Trophoblast cell (in vitro differentiated cells and primary cell): ENCODE results near the gene DDIAS.

Source experiments
- DNase-seq, 2 donors: peaks; one replicate each; pipeline ENCODE4 v3.0.0-alpha.2; 2016
- H2AFZ ChIP-seq: 2 replicates; pipeline ENCODE4 v1.6.1; 2013; ENCODE audit warnings: low read length, moderate library complexity, mild to moderate bottlenecking; ENCODE audit not compliant: insufficient read depth, poor library complexity
- H2AK5ac ChIP-seq: 2 replicates; pipeline ENCODE4 v1.6.1; 2013; ENCODE audit warnings: mild to moderate bottlenecking, low read length
- H2BK120ac ChIP-seq: 2 replicates; pipeline ENCODE4 v1.6.1; 2013; ENCODE audit warnings: low read length, mild to moderate bottlenecking, moderate library complexity; ENCODE audit not compliant: insufficient read depth, poor library complexity
- H2BK12ac ChIP-seq: 2 replicates; pipeline ENCODE4 v1.6.1; 2013; ENCODE audit warnings: mild to moderate bottlenecking, low read length, moderate library complexity
- H2BK5ac ChIP-seq: 2 replicates; pipeline ENCODE4 v1.6.1; 2013; ENCODE audit warnings: low read length, low read depth, moderate library complexity, mild to moderate bottlenecking; ENCODE audit not compliant: poor library complexity
- H3K14ac ChIP-seq: 2 replicates; pipeline ENCODE4 v1.6.1; 2013; ENCODE audit warnings: mild to moderate bottlenecking, low read length
- H3K18ac ChIP-seq: 2 replicates; pipeline ENCODE4 v1.6.1; 2013; ENCODE audit warnings: mild to moderate bottlenecking, low read length
- H3K23ac ChIP-seq: 2 replicates; pipeline ENCODE4 v1.6.1; 2013; ENCODE audit warnings: low read length
- H3K27ac ChIP-seq: 2 replicates; pipeline ENCODE4 v1.5.1; 2013; ENCODE audit warnings: low read depth, mild to moderate bottlenecking, inconsistent platforms, low read length, moderate library complexity
- H3K27me3 ChIP-seq: 2 replicates; pipeline ENCODE4 v1.6.1; 2013; ENCODE audit warnings: inconsistent platforms, mild to moderate bottlenecking, low read length, moderate library complexity; ENCODE audit not compliant: insufficient read depth
- H3K36me3 ChIP-seq, 2 experiments: 1 replicate in 1 of 2; 2 replicates in 1 of 2; pipeline ENCODE4 v1.6.1; 2013; ENCODE audit warnings: low read length in 2 of 2, mild to moderate bottlenecking in 2 of 2, moderate library complexity in 1 of 2; ENCODE audit not compliant: insufficient read depth in 2 of 2, control insufficient read depth in 1 of 2
- H3K4ac ChIP-seq: 2 replicates; pipeline ENCODE4 v1.6.1; 2013; ENCODE audit warnings: low read depth, mild to moderate bottlenecking, low read length, moderate library complexity
- H3K4me1 ChIP-seq, 2 experiments: 1 replicate in 1 of 2; 2 replicates in 1 of 2; pipeline ENCODE4 v1.6.1; 2013; ENCODE audit warnings: low read length in 2 of 2, mild to moderate bottlenecking in 2 of 2, moderate library complexity in 1 of 2; ENCODE audit not compliant: insufficient read depth in 2 of 2, control insufficient read depth in 1 of 2
- H3K4me2 ChIP-seq: 2 replicates; pipeline ENCODE4 v1.6.1; 2013; ENCODE audit warnings: inconsistent platforms, mild to moderate bottlenecking, low read length, moderate library complexity
- H3K4me3 ChIP-seq: 2 replicates; pipeline ENCODE4 v1.5.1; 2013; ENCODE audit warnings: mild to moderate bottlenecking, low read depth, low read length, inconsistent platforms
- H3K79me1 ChIP-seq: one replicate; pipeline ENCODE4 v1.6.1; 2013; ENCODE audit warnings: low read length
- H3K79me2 ChIP-seq: 2 replicates; pipeline ENCODE4 v1.6.1; 2013; ENCODE audit warnings: low read length, mild to moderate bottlenecking; ENCODE audit not compliant: control insufficient read depth, insufficient read depth, poor library complexity
- H3K9ac ChIP-seq: 2 replicates; pipeline ENCODE4 v1.6.1; 2013; ENCODE audit warnings: mild to moderate bottlenecking, low read length
- H3K9me3 ChIP-seq: 2 replicates; pipeline ENCODE4 v1.6.1; 2013; ENCODE audit warnings: low read depth, mild to moderate bottlenecking, control low read depth, inconsistent platforms, low read length; ENCODE audit not compliant: insufficient read depth
- H4K12ac ChIP-seq: 2 replicates; pipeline ENCODE4 v1.6.1; 2013; ENCODE audit warnings: low read depth, mild to moderate bottlenecking, low read length, moderate library complexity
- H4K8ac ChIP-seq: 2 replicates; pipeline ENCODE4 v1.6.1; 2013; ENCODE audit warnings: low read depth, mild to moderate bottlenecking, low read length, moderate library complexity
- H4K91ac ChIP-seq: one replicate; pipeline ENCODE4 v1.6.1; 2013; ENCODE audit warnings: low read depth, mild to moderate bottlenecking, low read length, moderate library complexity
- WGBS: extraction: QIAGEN DNeasy Blood & Tissue Kit; methylation state at CpG from one replicate; pipeline ENCODE4 v1.1.7; 2013; ENCODE audit warnings: missing lambda C conversion rate; ENCODE audit not compliant: insufficient read length, insufficient coverage; ENCODE audit errors: extremely low coverage; 5-methylcytosine and 5-hydroxymethylcytosine counted together

DDIAS gene

DNA sequence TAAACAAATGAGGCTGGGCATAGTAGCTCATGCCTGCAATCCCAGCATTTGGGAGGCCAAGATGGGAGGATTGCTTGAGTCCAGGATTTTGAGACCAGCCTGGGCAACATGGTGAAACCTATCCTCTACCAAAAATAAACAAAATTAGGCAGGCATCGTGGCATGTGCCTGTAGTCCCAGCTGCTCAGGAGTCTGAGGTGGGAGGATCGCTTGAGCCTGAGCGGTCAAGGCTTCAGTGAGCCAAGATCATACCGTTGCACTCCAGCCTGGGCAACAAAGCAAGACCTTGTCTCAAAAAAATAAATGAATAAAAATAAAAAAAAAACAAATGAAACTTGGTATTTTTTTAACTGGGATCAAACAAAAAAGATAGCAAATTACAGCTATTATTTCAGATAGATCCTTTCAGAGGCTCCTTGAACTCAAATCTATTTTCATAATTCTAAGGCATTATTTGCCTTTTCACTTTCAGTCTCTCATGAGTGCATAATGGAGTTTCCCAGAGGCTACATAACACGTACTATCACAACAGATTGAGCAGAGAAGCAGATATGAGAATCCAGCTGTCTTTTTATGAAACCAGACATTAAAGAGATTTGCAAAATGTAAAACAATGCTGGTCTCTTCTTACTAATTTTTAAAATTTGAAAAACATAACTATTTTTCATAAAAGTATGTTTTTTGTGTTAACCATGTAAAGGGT is 23.1 kb downstream of the DDIAS start:
- no peak overlapping the region for H2BK5ac ChIP-seq
- no peak overlapping the region for H4K12ac ChIP-seq
- peaks cover 4% of the 10 kb centered on the region for H3K79me1 ChIP-seq
- H4K91ac ChIP-seq, result peak overlapping the region; percentile 37
- H3K27ac ChIP-seq, result no peak overlapping the region
- WGBS, result no CpG with 5 or more reads among the region's 5 CpGs
- no peak overlapping the region for H3K18ac ChIP-seq
- no peak overlapping the region for H2AFZ ChIP-seq
- no peak overlapping the region for H3K4ac ChIP-seq
- H3K4me1 ChIP-seq, result peaks cover 4 to 5% of the 10 kb centered on the region in 2 experiments
- H3K9ac ChIP-seq, result no peak overlapping the region
- H3K9me3 ChIP-seq, result no peaks in the 10 kb centered on the region
- no peaks in the 10 kb centered on the region for H3K27me3 ChIP-seq
- no peak overlapping the region for H3K4me2 ChIP-seq
- H3K23ac ChIP-seq, result no peak overlapping the region
- no peak overlapping the region for H2BK12ac ChIP-seq
- no peak overlapping the region for H3K14ac ChIP-seq
- H3K79me2 ChIP-seq, result no peaks in the 10 kb centered on the region
- H4K8ac ChIP-seq, result no peak overlapping the region
- peak overlapping the region; percentile 33 for H2BK120ac ChIP-seq
- H3K4me3 ChIP-seq, result no peak overlapping the region
- no peak for DNase-seq
- H3K36me3 ChIP-seq, result peaks cover 0 to 2% of the 10 kb centered on the region in 2 experiments
- H2AK5ac ChIP-seq, result peak overlapping the region; percentile 37

DNA sequence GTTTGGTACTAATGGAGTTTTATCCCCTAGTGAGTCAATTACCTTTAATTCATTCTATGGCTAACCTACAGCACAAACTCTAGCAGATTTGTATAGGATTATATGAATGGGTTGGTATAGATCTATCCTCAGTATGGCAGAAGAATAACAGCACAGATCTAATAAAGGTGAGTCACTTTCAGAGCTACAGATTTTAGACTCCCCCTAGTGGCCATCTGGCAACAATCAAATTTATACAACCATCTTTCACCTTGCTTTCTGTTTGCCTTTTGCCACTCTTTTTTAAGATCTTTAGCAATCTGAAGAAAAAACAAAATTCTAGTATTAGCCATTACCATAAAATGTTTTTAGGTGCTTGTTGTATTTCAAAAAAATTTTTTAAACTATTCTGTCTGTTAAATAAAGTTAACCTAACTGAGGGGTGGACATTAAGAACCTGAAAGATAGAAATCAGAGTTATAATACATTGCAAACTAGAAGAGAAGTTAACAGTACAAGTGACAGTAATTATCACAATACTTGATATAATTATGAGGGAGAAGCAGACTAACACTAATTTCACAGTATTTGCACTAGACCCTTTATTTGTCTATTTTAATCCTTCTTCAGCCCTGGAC is 25.8 kb downstream of the DDIAS start:
- Histone ChIP-seq H4K12ac (no peak overlapping the region), H3K4me1 (peaks cover 4 to 5% of the 10 kb centered on the region in 2 experiments), H2BK5ac (no peak overlapping the region), H3K27me3 (no peaks in the 10 kb centered on the region), H3K4me2 (no peak overlapping the region), H3K23ac (no peak overlapping the region), H3K4me3 (no peak overlapping the region), H2BK120ac (no peak overlapping the region), H3K14ac (no peak overlapping the region), H3K9me3 (no peaks in the 10 kb centered on the region), H3K79me1 (peaks cover 4% of the 10 kb centered on the region), H2BK12ac (no peak overlapping the region), H3K36me3 (peaks cover 1 to 2% of the 10 kb centered on the region in 2 experiments), H2AFZ (no peak overlapping the region), H3K27ac (no peak overlapping the region), H4K91ac (no peak overlapping the region), H3K18ac (no peak overlapping the region), H3K9ac (no peak overlapping the region), H3K4ac (no peak overlapping the region), H3K79me2 (no peaks in the 10 kb centered on the region), H4K8ac (no peak overlapping the region), H2AK5ac (no peak overlapping the region)
- peak; percentile 27 to 82 for DNase-seq

DNA sequence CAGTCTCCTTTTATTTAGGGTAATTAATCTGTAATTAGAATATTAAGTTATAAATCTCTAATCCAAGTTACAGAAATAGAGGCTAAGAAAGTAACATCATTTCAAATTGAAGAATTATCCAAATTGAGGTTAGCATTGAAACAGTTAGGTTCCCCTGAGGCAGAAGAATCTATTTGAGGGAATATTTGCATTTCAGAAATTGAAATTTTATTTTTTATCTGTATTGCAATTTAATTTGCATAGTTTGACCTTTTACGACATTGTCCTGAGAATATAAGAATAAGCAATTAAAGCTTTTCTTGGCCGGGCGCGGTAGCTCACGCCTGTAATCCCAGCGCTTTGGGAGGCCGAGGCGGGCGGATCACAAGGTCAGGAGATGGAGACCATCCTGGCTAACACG is 27.6 kb downstream of the DDIAS start:
- H3K4me1 ChIP-seq, result no peaks in the 10 kb centered on the region
- H4K8ac ChIP-seq, result no peak overlapping the region
- H2AFZ ChIP-seq, result no peak overlapping the region
- no peaks in the 10 kb centered on the region for H3K79me1 ChIP-seq
- H3K27me3 ChIP-seq, result no peaks in the 10 kb centered on the region
- no peak overlapping the region for H3K23ac ChIP-seq
- no peak overlapping the region for H2BK120ac ChIP-seq
- H3K4me2 ChIP-seq, result no peak overlapping the region
- no peak overlapping the region for H3K27ac ChIP-seq
- H3K14ac ChIP-seq, result no peak overlapping the region
- H3K4me3 ChIP-seq, result no peak overlapping the region
- H3K9me3 ChIP-seq, result no peaks in the 10 kb centered on the region
- H2BK5ac ChIP-seq, result no peak overlapping the region
- H3K9ac ChIP-seq, result no peak overlapping the region
- peaks cover 2 to 4% of the 10 kb centered on the region in 2 experiments for H3K36me3 ChIP-seq
- no peak overlapping the region for H4K91ac ChIP-seq
- H4K12ac ChIP-seq, result no peak overlapping the region
- DNase-seq, result no peak
- no peak overlapping the region for H3K18ac ChIP-seq
- no peak overlapping the region for H2AK5ac ChIP-seq
- WGBS, result no CpG with 5 or more reads among the region's 10 CpGs
- H3K4ac ChIP-seq, result no peak overlapping the region
- H3K79me2 ChIP-seq, result no peaks in the 10 kb centered on the region
- no peak overlapping the region for H2BK12ac ChIP-seq

DNA sequence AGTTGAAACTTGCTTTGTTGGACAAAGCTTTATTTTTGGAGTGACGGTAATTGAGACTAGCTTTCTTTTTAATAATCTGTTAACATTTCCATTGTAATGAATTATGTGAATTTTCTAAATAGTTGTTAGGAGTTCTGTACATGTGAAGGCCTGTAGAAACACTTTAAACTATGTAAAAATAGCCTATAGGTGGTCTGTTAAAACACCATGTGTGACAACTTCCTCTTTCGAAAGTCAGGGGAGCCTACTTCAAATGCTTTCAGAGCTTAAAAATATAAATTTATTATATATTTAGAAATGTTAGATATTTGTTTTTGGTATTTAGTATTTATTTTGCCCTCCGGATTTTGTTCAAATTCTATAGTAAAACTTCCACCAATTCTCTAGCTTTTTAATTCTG is 28.7 kb downstream of the DDIAS start:
- no peak overlapping the region for H4K91ac ChIP-seq
- no peaks in the 10 kb centered on the region for H3K79me1 ChIP-seq
- H3K9ac ChIP-seq, result no peak overlapping the region
- no peak overlapping the region for H3K4me2 ChIP-seq
- H2BK120ac ChIP-seq, result no peak overlapping the region
- no CpG with 5 or more reads among the region's 3 CpGs for WGBS
- H2AK5ac ChIP-seq, result no peak overlapping the region
- no peak overlapping the region for H4K8ac ChIP-seq
- no peak for DNase-seq
- H2AFZ ChIP-seq, result no peak overlapping the region
- H3K4me1 ChIP-seq, result no peaks in the 10 kb centered on the region
- no peak overlapping the region for H3K23ac ChIP-seq
- H3K4ac ChIP-seq, result no peak overlapping the region
- H3K27ac ChIP-seq, result no peak overlapping the region
- no peak overlapping the region for H2BK12ac ChIP-seq
- no peaks in the 10 kb centered on the region for H3K9me3 ChIP-seq
- no peaks in the 10 kb centered on the region for H3K27me3 ChIP-seq
- peaks cover 0 to 4% of the 10 kb centered on the region in 2 experiments for H3K36me3 ChIP-seq
- no peak overlapping the region for H4K12ac ChIP-seq
- H3K18ac ChIP-seq, result no peak overlapping the region
- H2BK5ac ChIP-seq, result no peak overlapping the region
- H3K14ac ChIP-seq, result no peak overlapping the region
- H3K79me2 ChIP-seq, result no peaks in the 10 kb centered on the region
- H3K4me3 ChIP-seq, result no peak overlapping the region
